Astrocyte of the spinal cord (primary cell): ENCODE measurements around the gene RASGEF1C.

Experiments
- DNase-seq: peaks from one replicate; pipeline ENCODE4 v3.0.0; 2011; ENCODE audit warnings: low read depth, low spot score
- H3K4me3 ChIP-seq: 2 replicates; pipeline ENCODE4 v1.5.1; 2011; ENCODE audit warnings: low read depth, mild to moderate bottlenecking, low read length, moderate library complexity
- in situ Hi-C: cut with HindIII; loops from 2 replicates; pipeline ENCODE4 v1.10.0; 2017; ENCODE audit warnings: low sequenced_read_pairs
- TF ChIP-seq, protein P1 (sequence below): IDR thresholded peaks from 2 replicates; pipeline ENCODE4 v1.5.1; 2012; ENCODE audit warnings: low read depth, mild to moderate bottlenecking, low read length, inconsistent platforms

Gene RASGEF1C

DNA sequence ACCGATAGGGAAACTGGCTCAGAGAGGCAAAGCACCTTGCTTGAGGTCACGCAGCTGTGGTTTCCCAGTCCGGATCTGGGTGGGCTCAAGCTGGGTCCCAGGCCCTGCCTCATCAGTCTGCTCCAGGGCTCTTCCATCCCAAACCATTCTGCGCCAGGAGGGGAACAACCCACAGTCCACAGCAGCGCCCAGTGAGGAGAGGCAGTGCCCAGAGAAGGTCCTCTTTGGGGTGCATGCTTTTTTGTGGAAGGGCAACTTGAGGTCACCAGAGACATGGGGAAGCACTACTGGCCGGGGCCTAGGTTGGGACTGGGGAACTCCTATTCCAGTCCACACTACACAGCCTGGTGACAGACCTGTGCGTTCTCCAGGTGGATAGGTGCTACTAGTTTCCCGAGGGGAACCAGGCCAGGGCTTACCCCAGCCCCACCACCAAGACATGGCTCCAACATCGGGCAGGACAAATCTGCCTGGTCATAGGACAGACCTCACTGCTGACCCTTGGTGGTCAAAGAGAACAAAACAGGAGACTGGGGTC is 75.0 kb downstream of the RASGEF1C start:
- in situ Hi-C loops, result no loop called here
- no peak overlapping the region for H3K4me3 ChIP-seq
- DNase-seq, result no peak
- TF ChIP-seq, protein P1, sequence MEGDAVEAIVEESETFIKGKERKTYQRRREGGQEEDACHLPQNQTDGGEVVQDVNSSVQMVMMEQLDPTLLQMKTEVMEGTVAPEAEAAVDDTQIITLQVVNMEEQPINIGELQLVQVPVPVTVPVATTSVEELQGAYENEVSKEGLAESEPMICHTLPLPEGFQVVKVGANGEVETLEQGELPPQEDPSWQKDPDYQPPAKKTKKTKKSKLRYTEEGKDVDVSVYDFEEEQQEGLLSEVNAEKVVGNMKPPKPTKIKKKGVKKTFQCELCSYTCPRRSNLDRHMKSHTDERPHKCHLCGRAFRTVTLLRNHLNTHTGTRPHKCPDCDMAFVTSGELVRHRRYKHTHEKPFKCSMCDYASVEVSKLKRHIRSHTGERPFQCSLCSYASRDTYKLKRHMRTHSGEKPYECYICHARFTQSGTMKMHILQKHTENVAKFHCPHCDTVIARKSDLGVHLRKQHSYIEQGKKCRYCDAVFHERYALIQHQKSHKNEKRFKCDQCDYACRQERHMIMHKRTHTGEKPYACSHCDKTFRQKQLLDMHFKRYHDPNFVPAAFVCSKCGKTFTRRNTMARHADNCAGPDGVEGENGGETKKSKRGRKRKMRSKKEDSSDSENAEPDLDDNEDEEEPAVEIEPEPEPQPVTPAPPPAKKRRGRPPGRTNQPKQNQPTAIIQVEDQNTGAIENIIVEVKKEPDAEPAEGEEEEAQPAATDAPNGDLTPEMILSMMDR, result no peak

DNA sequence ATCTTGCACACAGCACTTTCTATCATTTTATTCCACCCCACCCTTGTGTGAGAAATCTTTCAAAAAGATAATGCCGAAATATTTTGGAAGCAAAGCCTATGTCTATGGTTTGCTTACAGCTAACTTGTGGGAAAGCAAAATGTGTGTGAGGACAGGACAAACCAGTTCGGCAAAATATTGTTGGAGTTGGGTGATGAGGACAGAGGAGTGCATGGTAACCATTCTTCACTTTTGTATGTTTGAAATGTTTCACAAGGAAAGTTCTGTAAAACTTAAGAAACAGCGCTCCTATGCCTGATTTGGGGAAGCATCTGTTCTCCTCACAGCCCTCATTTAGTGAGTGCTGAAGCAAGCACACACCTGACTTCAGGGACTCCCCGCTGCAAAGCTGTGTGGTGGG is 75.5 kb downstream of the RASGEF1C start:
- DNase-seq, result no peak
- in situ Hi-C loops, result no loop called here
- TF ChIP-seq, protein P1, result no peak

DNA sequence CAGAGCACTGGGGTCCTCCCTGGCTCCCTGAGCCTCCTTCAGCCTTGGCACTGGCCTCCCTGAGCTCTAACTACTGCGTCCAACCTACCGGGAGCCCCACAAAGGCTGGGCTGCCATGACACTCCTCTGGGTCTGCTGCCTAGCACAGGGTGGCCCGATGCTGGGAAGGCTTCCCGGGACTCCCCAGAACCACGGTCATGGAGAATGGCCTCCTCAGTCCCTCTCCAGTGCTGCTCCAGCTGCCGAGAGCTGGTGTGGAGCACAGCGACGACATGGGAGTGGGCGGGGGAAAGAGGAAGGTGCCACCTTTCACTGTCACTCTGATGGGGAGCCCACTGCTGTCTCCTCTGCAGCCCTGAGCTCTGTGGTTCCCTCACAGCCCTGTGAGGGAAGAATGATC is 76.0 kb downstream of the RASGEF1C start:
- TF ChIP-seq, protein P1, result no peak
- in situ Hi-C loops, result no loop called here
- H3K4me3 ChIP-seq, result no peak overlapping the region
- DNase-seq, result no peak

More for the DNA sequence above, 75.5 kb downstream of the RASGEF1C start:
- H3K4me3 ChIP-seq, result no peak overlapping the region

DNA sequence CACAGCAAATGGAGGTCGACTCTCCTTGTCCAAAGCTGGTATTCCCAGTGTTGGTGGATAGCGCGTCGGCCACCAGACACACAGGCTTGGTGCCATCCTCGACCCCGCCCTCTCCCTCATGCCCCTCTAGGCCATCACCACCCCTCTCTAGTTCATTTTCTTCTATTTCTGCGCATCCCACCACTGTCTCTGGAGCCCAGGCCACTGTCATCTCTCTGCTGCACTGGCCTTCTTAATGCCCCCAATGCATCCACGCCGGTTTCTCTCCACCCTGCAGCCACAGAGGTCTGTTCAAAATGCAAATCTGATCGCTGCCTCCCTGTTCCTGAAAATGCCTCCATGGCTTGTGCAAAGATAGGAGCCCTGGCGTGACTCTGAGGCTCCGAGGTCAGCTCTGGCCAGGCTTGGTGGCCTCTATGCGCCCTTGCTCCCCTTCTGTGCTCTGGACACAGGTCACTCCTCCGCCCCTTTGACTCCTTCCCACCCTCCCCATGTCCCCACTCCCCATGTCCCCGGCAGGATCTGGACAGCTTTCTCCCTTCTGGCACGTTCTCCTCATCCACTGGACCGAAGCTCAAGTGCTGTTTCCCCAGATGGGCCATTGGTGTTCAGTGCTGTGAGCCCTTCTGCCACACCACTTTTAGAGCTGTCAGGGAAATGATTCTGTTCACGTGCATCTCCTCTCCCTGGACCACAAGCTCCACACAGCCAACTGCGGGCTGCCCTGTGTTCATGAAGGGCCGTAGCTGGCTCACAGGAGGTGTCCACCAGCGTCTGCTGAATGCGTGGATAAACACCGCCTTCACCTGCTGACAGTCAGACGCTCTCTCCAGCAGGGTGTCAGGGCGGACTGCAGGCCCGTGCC is 77.9 kb downstream of the RASGEF1C start:
- DNase-seq, result no peak
- H3K4me3 ChIP-seq, result no peak overlapping the region
- TF ChIP-seq, protein P1, result no peak
- in situ Hi-C loops, result no loop called here

DNA sequence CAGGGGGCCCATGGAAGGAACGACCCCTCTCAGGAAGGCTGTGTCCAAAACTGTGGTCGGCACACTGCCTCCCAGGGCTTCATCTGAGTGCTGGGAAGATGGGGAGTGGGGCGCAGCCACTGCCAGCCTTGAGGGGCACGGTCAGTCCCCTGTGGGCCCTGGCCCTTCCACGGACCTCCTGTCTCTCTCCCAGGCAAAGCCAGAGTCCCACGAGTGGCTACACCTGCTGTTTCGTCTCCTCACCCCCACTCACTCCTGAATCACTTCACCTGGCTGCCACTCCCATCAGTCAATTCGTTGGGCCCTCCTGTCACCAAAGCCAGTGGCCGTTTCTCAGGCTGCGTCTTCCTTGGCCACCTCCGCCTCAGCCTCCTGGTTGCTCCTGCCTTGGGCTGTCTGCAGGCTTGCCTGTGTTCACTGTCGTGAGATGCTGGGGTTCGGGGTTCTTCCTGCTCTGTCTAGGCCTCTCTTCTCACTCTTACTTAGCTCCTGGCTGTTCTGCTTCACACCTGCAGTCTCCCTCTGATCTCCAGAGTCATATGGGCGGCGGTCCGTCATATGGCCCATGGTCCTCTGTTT is 78.6 kb downstream of the RASGEF1C start:
- no peak overlapping the region for H3K4me3 ChIP-seq
- in situ Hi-C loops, result no loop called here
- DNase-seq, result no peak
- TF ChIP-seq, protein P1, result no peak

DNA sequence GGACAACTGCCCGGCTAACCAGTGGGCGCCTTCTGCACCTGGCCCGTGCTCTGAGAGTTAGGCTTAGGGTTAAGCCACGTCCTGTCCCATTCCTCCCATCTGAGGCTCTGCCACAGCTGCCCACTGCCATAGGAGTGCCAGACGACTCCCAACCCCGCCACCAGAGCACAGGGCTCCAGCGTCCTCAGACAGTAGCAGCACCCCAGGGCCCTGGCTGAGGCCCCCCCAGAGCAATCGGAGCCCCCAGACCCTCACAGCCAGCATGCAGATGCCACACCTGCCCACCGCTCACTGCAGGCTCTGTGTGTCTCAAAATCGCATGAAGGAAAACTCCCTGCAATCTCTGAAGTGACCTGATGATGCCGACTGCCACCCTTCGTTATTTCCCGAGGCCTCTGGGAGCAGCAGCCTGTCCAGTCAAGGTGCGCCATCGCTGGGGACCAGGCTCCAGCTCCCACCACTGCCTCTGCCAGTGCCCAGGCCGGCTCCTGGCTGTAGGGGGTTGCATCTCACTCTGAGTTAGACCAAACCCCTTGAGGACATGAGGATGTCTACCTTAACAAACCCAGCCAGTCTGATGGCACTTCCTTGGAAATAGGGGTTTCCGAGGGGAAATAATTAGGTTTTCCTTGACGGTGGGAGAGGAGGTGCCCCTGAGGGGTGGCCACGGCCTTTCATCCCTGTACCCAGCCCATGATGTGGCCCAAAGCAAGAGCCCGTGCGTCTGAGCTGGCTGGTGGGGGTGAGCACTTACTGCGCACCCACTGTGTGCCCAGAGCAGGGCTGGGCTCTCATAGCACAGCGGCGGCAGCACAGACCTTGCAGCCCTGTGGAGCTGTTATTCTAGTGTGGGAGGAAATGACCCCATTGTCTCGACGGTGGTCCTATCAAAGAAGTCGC is 79.5 kb downstream of the RASGEF1C start:
- TF ChIP-seq, protein P1, result no peak
- no peak for DNase-seq
- no peak overlapping the region for H3K4me3 ChIP-seq
- in situ Hi-C loops, result no loop called here
